NCI-H446 (cell line): Measurements from ENCODE around the gene RAB26.

Source experiments
- DNase-seq, 2 experiments: peaks; one replicate each; lab custom pipeline; 2025; lab: John Stamatoyannopoulos, UW

RAB26 gene

GRCh38 chr16:2159175-2159838 is 10.9 kb downstream of the RAB26 start:
- DNase-seq, result no peak

- DNase-seq, result no peak
Measured at GRCh38 chr16:2160915-2161551, 12.6 kb downstream of the RAB26 start.

- DNase-seq, result no peak
Measured at GRCh38 chr16:2161911-2162310, 13.5 kb downstream of the RAB26 start.

DNA sequence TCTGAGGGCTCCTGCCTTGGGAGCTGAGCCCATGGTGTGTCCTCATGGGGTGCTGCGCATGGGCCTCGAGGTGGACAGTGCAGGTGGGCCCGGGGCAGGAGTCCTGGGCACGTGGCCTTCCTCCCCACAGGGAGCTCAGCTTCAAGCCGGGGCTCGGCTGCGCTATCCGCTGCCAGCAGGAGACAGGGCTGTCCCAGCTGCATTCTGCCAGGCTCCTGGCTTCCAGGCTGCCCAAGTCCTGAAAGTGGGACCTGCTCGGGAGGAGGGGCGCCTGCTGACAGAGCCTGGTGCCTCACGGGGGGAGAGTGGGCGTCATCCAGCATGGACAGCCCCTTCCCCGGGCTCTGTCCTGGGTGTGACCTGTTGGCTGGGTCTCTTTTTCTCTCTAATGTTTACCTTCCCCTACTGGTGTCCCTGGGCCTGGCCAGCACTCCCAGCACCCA is 14.3 kb downstream of the RAB26 start:
- no peak for DNase-seq

- DNase-seq, result no peak
Measured at GRCh38 chr16:2163211-2163881, 14.9 kb downstream of the RAB26 start.

DNA sequence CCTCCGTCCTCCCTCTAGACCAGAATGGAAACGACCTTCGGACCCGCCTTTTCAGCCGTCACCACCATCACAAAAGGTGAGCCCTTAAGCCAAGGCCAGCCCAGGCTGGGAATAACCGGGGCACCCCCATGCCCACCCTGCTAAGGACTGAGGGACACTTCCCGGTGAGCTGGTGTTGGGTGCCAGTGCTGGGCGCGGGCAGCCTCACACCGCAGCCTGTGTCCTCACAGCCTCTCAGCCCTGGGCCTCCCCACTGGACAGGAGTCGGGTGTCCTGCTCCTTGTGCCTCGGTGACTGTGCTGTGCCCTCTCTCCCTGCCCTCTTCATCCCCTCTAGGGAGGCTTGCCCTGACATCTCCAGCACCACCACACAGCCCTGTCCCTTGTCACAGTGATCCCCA is 17.4 kb downstream of the RAB26 start:
- no peak for DNase-seq

- no peak for DNase-seq
Measured at GRCh38 chr16:2166263-2167067, 18.0 kb downstream of the RAB26 start.

- DNase-seq, result no peak
Measured at GRCh38 chr16:2167068-2167638, 18.7 kb downstream of the RAB26 start.

DNA sequence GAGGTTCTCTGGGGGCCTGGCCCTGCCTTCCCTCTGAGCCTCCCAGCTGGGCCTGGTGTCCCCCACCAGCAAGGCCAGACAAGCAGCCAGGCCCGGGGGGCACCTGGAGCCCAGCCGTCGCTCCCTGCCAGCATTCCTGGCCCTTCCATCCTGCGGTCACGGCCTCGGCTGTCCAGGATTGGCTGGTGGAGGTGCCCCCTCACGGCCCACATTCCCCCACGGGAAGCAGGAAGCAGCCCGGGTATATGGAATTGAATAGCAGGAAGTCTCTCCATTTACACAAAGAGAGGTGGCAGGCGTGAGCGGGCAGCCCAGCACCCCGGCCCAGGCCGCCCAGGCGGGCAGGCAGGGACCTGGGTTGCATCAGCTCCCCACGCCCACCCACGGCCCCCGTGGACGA is 21.7 kb downstream of the RAB26 start:
- DNase-seq, result no peak

DNA sequence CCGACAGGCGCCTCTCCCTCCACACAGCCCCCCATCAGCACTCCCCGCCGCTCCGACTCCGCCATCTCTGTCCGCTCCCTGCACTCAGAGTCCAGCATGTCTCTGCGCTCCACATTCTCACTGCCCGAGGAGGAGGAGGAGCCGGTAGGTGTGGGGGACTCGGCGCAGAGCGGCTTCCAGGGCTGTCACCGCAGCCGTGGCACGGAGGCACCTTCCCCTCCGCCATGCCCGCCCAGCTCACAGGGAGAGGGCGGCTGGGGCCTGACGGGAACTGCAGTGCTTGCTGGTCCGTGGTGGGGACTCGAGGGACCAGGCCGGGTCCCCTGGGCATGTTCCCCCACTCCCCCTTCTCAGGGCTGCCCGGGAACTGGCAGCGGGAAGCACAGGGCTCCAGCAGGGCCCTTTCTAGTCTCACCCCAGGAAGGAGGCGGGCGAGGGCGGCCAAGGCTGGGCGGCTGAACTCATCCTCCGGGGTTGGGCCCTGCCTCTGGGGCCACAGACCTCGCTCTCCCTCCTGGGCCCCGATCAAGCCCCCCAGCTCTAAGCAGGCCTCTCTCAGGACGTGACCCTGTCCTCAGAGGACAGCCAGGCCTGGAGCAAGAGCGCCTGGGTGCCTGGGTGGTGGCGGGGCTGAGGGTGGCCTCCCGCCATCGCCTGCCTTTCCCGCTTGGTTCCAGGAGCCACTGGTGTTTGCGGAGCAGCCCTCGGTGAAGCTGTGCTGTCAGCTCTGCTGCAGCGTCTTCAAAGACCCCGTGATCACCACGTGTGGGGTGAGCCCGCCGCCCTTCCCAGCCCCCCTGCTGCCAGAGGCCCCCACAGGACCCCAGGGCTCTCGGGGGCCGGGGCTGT is 22.4 kb downstream of the RAB26 start:
- no peak for DNase-seq

DNA sequence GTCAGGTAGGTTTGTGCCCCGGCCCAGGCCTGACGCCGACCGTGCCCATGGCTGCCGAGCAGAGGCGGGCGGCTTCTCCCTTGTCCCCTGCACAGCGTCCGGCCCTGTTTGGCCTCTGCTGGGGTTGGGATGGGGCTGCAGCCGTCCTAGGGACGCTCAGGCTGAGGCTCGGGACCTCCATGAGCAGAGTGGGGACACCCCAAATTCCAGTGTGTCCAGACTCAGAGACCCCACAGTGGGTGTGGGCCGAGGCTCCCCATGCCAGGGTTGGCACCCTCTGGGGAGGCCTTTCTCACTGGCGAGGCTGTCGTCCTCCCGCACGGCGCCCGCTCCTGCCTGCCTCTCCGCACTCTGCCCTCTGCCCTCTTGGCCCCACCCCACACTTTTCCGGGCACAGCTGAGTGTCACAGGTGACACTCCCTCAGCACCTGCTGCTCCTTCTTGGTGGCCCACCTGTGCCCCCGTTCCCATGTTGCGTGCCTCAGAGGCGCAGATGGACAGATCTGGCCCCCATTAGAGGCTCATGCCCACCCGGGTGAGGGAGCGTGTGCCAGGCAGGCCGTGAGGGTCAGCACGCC is 23.3 kb downstream of the RAB26 start:
- DNase-seq, result no peak

GRCh38 chr16:2172688-2173335 is 24.4 kb downstream of the RAB26 start:
- no peak for DNase-seq

DNA sequence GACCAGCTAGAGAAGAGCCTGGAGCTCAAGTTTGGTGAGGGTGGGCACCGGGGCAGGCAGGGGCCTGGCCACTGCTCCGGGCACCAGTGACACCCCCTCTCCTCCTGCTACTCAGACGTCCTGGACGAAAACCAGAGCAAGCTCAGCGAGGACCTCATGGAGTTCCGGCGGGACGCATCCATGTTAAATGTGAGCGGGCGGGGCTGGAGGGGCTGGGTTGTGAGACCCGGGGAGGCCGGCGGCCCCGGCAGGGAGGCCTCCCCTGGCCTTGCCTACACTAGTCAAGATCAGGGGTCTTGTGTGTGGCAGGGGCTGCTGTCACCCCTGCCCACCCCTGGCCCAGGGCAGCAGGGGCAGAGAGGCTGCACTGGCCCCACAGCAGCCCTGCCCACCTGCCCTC is 24.9 kb downstream of the RAB26 start:
- DNase-seq, result no peak

DNA sequence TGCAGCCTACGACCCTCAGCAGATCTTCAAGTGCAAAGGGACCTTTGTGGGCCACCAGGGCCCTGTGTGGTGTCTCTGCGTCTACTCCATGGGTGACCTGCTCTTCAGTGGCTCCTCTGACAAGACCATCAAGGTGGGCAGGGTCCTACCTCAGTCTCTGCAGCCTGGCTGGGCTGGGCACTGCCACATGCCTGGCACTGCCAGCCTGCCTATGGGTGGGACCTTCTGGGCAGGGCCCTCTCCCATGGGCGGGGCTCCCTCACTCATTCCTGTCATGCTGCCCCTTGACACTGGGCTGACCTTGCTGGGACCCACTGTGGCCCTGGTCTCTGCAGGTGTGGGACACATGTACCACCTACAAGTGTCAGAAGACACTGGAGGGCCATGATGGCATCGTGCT is 25.5 kb downstream of the RAB26 start:
- no peak for DNase-seq

DNA sequence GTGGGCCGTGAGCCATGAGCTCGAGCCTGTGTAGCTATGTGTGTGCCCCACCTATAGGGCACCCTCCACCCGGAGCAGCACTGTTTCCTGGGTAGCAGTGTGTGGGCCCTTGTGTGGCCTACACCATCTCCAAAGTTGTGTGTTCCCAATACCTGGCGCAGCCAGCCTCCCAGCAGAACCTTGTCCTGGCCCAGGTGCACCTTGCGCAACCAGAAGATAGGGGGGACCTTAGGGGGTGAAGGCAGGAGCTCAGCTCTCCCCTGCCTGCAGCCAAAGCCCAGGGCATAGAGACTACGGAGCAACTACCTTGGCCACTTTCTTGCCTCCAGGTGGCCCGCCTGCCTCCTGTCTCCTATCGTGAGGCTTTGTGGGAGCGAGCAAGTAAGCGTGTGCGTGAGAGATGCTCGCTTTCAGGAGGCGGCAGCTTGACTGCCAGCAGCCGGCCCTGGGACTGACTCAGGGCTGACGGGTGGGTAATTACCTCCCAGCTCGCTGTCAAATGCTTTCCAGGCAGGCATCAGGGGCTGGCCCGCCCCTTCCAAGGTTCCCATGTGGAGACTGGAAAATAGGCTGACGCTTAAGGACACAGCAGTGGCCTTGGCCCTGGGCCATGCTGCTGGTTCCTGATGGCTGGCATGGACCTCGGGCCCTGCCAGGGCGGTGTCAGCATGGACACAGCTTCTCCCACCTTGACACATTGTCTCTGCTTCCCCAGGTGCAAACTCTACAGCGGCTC is 26.1 kb downstream of the RAB26 start:
- no peak for DNase-seq

GRCh38 chr16:2175454-2175853 is 27.0 kb downstream of the RAB26 start:
- DNase-seq, result no peak

DNA sequence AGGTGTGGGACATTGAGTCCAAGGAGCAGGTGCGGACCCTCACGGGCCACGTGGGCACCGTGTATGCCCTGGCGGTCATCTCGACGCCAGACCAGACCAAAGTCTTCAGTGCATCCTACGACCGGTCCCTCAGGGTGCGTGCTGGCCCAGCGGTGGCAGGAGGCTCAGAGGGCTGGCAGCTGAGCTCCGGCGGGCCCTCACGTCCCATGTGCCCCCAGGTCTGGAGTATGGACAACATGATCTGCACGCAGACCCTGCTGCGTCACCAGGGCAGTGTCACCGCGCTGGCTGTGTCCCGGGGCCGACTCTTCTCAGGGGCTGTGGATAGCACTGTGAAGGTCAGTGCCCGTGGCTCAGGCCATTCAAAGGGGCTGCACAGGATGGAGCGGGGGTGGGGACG is 27.6 kb downstream of the RAB26 start:
- no peak for DNase-seq

DNA sequence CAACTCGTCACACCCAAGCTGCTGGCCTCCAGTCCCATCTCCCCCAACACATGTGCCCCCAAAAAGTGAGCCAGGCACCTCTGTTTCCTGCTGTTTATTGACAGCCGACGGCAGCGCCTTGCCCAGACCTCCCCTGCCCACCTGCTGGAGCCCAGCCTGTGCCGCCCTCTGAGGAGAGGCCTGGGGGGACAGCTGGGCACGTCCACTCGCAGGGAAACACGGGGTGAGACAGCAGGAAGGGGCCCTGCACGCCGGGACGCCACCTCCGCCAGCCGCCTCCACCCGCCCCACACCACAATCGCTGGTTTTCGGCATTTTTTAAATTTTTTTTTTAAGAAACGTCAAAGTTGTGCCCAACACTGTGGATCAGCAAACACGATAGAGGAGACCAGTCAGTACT is 28.7 kb downstream of the RAB26 start:
- DNase-seq, result no peak

GRCh38 chr16:2177561-2177960 is 29.1 kb downstream of the RAB26 start:
- DNase-seq, result no peak
